Retinal pigment epithelial cell (primary cell): Measurements from ENCODE around the gene POMGNT2.

ENCODE experiments used
- DNase-seq: peaks from one replicate; pipeline ENCODE4 v3.0.0-alpha.2; 2010; ENCODE audit warnings: low read depth
- H3K4me3 ChIP-seq: 2 replicates; pipeline ENCODE4 v1.5.1; 2011; ENCODE audit warnings: mild to moderate bottlenecking, low read length, control low read depth, moderate library complexity
- TF ChIP-seq, protein P1 (sequence below): conservative IDR thresholded peaks from 2 replicates; pipeline ENCODE4 v1.5.1; 2011; ENCODE audit warnings: low read depth, low read length, control low read depth, inconsistent platforms

POMGNT2 gene

DNA sequence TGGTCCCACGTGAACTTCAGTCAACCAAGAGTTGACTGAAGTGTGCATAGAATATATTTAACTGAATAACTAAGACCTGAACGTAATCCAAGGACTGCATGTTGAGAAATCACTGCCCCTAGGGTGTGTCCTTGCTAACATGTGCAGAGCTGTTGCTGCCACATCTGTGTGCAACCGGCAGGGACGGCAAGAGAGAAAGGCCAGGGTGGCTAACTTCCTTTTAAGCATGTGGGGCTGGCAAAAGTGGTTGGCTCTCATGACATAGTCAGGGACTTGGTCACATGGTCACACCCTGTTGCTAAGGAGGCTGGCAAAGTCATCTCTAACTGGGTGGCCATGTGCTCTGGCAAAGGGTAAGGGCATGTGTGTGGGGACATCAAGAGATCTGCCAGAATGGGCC, 74.4 kb downstream of the POMGNT2 start:
- no peak overlapping the region for H3K4me3 ChIP-seq
- DNase-seq: no peak
- TF ChIP-seq, protein P1, sequence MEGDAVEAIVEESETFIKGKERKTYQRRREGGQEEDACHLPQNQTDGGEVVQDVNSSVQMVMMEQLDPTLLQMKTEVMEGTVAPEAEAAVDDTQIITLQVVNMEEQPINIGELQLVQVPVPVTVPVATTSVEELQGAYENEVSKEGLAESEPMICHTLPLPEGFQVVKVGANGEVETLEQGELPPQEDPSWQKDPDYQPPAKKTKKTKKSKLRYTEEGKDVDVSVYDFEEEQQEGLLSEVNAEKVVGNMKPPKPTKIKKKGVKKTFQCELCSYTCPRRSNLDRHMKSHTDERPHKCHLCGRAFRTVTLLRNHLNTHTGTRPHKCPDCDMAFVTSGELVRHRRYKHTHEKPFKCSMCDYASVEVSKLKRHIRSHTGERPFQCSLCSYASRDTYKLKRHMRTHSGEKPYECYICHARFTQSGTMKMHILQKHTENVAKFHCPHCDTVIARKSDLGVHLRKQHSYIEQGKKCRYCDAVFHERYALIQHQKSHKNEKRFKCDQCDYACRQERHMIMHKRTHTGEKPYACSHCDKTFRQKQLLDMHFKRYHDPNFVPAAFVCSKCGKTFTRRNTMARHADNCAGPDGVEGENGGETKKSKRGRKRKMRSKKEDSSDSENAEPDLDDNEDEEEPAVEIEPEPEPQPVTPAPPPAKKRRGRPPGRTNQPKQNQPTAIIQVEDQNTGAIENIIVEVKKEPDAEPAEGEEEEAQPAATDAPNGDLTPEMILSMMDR: no peak

- DNase-seq: no peak
- no peak overlapping the region for H3K4me3 ChIP-seq
- TF ChIP-seq, protein P1: no peak
These were observed 75.5 kb downstream of the POMGNT2 start for GRCh38 chr3:43030162-43030935.
